ES-I3 (cell line): ENCODE results near the gene SKAP1.
"Not testable (repeated sequence)": the region's sequence is repeated elsewhere in the genome, so short reads cannot be mapped to it uniquely, and the experiment has no call there.

Source experiments
- H3K36me3 ChIP-seq: 2 replicates; pipeline ENCODE4 v1.6.1; 2013; ENCODE audit warnings: mild to moderate bottlenecking, low read length, control low read depth, moderate library complexity; ENCODE audit not compliant: insufficient read depth
- H3K4me1 ChIP-seq: 2 replicates; pipeline ENCODE4 v1.6.1; 2013; ENCODE audit warnings: mild to moderate bottlenecking, control low read depth, low read length; ENCODE audit not compliant: insufficient read depth
- H3K9ac ChIP-seq: 2 replicates; pipeline ENCODE4 v1.6.1; 2013; ENCODE audit warnings: low read depth, mild to moderate bottlenecking, low read length, moderate library complexity
- H3K9me3 ChIP-seq: 2 replicates; pipeline ENCODE4 v1.6.1; 2013; ENCODE audit warnings: mild to moderate bottlenecking, low read length, moderate library complexity; ENCODE audit not compliant: control insufficient read depth, insufficient read depth

Gene SKAP1

DNA sequence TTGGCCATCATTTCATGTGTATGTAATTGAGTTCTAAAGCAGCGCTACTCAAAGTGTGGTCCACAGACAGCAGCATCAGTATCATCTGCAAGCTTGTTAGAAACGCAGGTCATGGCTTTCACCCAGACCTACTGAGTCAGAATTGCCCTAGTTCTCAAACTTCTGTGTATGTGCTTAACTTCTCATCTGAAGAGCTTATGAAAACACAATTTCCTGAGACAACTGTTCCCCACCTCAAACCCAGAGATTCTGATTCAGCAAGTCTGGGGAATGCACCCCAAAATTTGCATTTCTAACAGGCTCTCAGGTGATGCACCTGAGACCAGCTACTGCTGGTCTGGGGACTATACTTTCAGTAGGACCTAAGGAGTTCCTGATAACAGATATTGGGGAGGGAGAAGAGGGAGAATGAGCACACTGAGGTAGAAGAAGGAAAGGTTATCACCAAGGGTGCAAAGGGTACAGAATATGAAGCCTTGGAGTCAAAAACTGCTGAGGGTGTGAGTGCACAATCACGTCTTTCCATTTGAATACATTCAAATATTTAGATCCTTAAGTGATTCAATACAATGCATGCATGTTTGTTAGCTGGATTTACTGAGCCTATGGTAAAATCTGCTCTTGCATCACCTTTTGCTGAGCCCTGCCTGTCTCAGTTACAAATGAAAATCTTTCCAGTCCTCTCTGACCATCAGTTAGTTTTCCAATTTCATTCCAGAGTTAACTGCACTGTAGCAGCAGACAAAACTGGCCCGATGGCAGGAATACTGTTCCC lies 29.2 kb upstream of the SKAP1 start:
- Histone ChIP-seq H3K4me1 (peaks cover 20% of the 10 kb centered on the region; the same call in 1 of the 2 replicates), H3K36me3 (no peaks in the 10 kb centered on the region), H3K9me3 (no peaks in the 10 kb centered on the region), H3K9ac (no peak overlapping the region)

DNA sequence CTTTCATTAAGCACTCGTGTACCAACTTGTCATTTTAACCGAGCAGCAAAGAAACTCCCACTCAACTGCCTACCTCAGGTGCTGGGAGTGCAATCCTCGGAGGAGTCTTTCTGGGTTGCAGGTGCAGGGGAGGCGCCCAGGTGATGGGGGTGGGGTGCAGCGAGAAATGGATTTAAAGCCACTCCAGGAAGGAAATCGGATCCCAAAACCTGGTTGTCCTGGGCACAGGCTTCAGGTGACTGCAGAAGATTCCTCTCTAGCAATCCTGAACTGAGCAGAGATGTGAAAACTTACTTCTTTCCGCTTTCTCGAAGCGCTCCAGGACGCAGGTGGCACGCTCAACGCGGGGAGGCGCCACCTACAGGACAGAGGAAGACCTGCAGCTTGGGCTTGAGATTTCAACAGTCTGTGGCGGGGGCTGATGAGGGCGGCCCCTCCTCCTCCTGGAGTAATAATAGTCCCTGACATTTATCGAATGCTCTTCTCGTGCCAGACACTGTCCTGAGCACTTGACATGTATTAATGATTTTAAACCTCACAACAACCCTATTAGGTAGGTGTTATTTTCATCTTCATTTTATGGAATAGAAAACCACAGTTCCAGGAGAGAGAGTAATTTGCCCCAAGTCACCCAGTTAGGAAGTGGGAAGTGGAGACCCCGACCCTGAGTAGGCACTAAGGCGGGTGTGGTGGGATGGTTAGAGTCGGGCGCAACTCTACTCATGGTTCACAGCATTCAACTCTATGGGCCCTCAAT lies 27.2 kb upstream of the SKAP1 start:
- Histone ChIP-seq H3K36me3 (no peaks in the 10 kb centered on the region), H3K9ac (peak overlapping the region; percentile 45), H3K4me1 (peaks cover 20% of the 10 kb centered on the region; the same call in 1 of the 2 replicates), H3K9me3 (no peaks in the 10 kb centered on the region)

DNA sequence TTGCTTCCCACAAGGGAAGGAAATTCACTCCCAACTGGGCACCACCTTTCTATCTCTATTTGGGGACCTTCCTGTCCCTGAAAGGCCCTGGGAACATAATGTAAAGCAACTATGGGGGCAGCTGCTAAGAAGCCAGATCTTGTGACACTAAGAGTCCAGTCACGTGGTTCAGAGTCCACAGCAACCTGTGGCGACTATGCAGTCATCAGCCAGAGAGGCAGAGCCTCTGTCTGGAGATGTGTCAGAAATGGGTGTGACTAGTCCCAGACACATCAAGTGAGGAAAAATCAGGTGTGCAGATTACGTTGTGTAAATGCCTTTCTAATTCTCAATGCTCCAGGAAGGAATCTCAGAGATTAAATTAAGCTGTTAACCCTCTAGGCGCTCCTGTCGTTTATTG lies 26.6 kb upstream of the SKAP1 start:
- peaks cover 20% of the 10 kb centered on the region; the same call in 1 of the 2 replicates for H3K4me1 ChIP-seq
- H3K9me3 ChIP-seq: no peaks in the 10 kb centered on the region
- peak overlapping the region; percentile 45; the same call in 1 of the 2 replicates for H3K9ac ChIP-seq
- no peaks in the 10 kb centered on the region for H3K36me3 ChIP-seq

DNA sequence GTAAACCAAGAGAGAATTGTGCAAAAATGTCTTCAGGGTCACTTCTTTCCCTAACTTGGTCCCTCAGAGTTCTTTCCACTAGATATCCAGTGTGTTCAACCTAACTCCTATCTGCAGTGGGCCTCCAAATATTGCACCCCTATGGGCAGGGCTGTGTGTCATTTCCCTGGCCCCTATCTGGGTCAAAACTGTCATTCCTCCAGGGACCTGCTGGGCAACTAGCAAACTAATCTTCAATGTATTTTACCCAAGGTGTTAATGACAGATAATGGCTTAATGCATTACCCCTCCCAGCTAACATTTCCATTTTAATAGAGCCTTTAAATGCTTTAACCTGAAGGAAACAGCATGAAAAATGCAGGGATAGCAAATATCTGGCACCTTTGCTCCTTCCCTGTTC lies 25.8 kb upstream of the SKAP1 start:
- peaks cover 20% of the 10 kb centered on the region; the same call in 1 of the 2 replicates for H3K4me1 ChIP-seq
- H3K36me3 ChIP-seq: no peaks in the 10 kb centered on the region
- H3K9ac ChIP-seq: no peak overlapping the region
- H3K9me3 ChIP-seq: no peaks in the 10 kb centered on the region

DNA sequence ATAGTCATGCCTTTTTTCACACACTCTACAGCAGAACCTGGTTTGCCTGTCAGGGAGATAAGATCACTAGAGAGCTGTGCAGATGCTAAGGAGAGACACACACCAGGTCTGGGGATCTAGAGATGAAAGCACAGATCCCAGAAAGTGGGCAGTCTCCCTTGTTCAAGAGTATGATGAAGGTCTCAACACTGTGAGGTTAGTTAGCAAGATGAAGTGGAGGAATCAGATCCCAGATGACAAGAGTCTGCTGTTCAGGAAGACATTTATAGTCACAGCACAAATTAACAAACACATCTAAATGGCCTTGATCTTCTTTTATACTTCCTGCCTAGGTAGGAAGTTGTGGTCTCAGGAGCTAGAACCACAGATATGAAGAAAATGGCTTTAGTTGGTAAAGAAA lies 23.4 kb upstream of the SKAP1 start:
- Histone ChIP-seq H3K4me1 (peaks cover 14% of the 10 kb centered on the region; the same call in 1 of the 2 replicates), H3K9me3 (no peaks in the 10 kb centered on the region), H3K9ac (no peak overlapping the region), H3K36me3 (no peaks in the 10 kb centered on the region)

DNA sequence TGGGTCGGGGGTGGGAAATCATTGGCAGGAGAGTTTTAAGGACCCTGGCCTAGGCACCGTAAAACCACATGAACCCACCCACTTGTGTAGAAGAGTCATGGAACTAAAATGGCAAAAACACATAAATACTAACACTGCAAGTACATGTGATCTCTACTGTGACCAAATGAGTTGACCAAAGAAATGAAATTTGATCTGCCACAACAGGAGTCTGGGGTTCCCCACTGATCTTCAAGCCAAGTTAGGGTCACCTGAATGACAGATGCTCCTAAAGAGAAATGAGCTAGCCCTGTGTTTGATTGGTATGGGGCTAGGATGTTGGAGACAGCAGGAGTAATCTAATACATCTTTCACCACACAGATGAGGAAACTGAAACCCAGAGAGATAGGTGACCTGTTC lies 21.5 kb upstream of the SKAP1 start:
- no peak overlapping the region for H3K9ac ChIP-seq
- peaks cover 9% of the 10 kb centered on the region; the same call in 1 of the 2 replicates for H3K4me1 ChIP-seq
- no peaks in the 10 kb centered on the region for H3K36me3 ChIP-seq
- H3K9me3 ChIP-seq: no peaks in the 10 kb centered on the region

DNA sequence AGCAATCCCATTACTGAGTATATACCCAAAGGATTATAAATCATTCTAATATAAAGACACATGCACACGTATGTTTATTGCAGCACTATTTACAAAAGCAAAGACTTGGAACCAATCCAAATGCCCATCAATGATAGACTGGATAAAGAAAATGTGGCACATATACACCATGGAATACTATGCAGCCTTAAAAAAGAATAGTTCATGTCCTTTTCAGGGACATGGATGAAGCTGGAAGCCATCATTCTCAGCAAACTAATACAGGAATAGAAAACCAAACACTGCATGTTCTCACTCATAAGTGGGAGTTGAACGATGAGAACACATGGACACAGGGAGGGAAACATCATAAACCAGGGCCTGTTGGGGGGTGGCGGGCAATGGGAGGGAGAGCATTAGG lies 19.3 kb upstream of the SKAP1 start:
- not testable (repeated sequence) for H3K9ac ChIP-seq, H3K4me1 ChIP-seq, H3K36me3 ChIP-seq, H3K9me3 ChIP-seq

DNA sequence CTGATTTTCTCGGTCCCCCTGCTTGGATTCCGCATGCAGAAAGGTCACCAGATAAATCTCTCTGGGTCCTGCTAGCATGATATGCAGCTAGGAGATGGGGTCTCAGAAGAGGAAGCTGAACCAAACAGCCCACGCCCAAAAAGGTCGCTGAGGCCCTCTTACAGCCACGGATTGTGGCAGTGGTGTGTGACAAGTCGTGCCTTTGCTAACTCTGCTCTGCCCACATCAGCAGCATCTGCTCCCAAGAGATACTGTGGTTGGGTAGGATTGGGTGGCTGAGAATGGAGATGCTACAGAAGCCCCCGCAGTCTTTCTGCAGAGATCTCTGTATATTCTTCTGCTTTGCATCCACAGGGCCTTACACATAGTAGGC lies 15.2 kb upstream of the SKAP1 start:
- H3K36me3 ChIP-seq: no peaks in the 10 kb centered on the region
- no peaks in the 10 kb centered on the region for H3K9me3 ChIP-seq
- no peaks in the 10 kb centered on the region for H3K4me1 ChIP-seq
- no peak overlapping the region for H3K9ac ChIP-seq

DNA sequence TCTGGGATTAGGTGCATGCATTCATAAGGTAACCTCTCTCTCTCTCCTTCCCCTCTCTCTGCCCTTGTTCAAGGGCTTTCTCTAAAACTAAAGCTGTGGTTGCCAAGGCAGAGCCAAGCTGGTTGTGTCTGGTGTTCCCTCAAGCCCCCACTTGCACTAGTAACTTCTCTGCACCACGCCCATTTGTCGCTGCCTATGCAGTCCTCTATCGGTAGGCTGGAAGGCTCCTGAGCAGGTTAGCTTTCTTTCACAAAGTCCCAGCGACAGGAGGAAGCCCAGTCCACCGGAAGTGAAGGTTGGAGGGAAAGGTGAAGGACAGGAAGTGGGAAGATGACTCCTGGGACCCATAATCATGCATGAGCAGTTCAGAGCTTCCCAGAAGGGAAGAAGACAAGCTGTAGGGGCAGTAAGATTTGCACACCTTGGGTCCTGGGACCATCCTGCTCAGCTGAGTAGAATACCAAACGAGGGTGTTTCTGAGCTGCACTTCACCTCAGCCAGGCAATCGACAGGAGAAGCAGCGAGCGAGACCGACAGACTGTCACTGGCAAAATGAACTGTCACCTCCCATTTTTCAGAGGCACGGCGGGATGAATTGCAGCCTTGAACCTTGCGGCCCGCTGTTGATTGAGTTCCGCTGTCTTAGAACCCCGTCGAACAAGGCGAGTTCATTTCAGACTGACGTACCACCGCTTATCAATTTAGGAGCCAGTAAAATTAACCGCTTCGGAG lies 14.7 kb upstream of the SKAP1 start:
- no peaks in the 10 kb centered on the region for H3K4me1 ChIP-seq
- no peaks in the 10 kb centered on the region for H3K9me3 ChIP-seq
- no peak overlapping the region for H3K9ac ChIP-seq
- H3K36me3 ChIP-seq: no peaks in the 10 kb centered on the region

DNA sequence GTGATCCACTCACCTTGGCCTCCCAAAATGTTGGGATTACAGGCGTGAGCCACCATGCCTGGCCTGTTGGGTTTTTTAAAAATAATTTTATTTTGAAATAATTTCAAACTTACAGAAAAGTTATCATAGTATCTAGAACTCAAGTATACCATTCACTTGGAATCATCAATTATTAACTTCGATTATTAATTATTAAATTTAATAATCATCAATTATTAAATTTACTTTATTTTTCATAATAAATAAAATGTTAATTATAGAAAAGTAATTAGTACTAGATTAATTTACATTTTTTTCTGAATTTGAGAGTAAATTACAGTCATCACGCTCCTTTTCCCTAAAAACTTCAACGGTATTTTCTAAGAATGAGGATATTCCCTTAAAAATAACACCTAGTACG lies 13.7 kb upstream of the SKAP1 start:
- no peaks in the 10 kb centered on the region for H3K4me1 ChIP-seq
- no peak overlapping the region for H3K9ac ChIP-seq
- H3K36me3 ChIP-seq: no peaks in the 10 kb centered on the region
- H3K9me3 ChIP-seq: no peaks in the 10 kb centered on the region

DNA sequence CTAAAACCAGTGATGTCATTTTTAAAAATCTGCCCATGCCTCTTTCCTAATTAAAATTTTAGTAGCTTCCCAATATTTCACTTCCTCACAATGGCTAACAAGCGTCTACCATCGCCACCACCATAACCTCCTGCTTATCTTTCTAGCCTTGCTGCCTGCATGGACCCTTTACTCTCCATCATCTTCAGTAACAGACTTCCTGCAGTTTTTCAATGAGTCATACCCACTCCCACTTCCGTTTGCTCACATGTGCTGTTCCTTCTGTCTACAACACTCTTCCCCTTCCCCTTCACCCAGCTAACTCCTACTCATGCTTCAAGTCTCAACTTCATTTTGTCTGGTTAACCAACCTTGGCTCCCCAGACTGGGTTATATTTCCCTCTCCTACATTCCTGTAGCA lies 12.8 kb upstream of the SKAP1 start:
- Histone ChIP-seq H3K36me3 (no peaks in the 10 kb centered on the region), H3K9me3 (no peaks in the 10 kb centered on the region), H3K9ac (no peak overlapping the region), H3K4me1 (no peaks in the 10 kb centered on the region)

DNA sequence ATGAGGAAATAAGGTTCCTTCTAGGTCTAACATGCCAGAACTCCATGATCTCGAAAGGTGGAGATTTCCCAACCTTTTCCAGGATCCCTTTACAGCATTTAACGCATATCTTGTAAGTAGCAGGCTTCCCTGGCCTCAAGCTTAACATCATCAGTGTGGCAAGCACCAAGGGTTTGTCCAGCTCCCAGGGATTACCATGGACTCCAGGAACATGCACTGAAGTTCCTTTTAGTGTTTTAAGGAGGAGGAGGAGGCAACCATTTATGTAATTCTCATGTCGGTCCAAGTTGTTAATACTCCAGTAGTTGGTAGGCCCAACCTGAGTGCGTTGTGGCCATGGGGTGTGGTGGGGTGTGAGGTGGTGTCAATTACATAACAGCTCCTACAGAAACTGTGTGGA lies 11.8 kb upstream of the SKAP1 start:
- H3K9me3 ChIP-seq: no peaks in the 10 kb centered on the region
- no peak overlapping the region for H3K9ac ChIP-seq
- H3K36me3 ChIP-seq: no peaks in the 10 kb centered on the region
- H3K4me1 ChIP-seq: no peaks in the 10 kb centered on the region

DNA sequence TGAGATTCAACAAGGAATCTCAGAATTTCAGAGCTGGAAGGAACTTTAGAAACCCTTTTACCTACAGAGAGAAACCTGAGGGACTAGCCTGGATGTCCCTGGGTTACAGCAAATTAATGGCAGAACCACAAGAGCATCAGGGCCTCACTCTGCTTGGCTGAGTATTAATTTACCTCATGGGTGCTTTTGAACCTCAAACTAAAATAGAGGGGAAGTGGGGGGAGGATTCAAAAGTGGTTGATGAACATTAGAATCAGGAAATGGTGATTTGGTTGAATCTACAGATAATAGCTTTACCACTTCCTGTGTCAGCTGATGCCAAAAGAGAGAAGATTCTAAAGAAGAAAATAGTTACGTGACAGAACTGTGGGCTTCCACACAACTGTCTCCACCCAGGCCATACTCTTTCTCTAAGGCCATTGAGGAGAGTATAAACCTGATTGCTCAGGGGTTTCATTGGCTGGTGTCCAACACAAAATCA lies 11.3 kb upstream of the SKAP1 start:
- Histone ChIP-seq H3K9me3 (no peaks in the 10 kb centered on the region), H3K4me1 (no peaks in the 10 kb centered on the region), H3K9ac (no peak overlapping the region), H3K36me3 (no peaks in the 10 kb centered on the region)

DNA sequence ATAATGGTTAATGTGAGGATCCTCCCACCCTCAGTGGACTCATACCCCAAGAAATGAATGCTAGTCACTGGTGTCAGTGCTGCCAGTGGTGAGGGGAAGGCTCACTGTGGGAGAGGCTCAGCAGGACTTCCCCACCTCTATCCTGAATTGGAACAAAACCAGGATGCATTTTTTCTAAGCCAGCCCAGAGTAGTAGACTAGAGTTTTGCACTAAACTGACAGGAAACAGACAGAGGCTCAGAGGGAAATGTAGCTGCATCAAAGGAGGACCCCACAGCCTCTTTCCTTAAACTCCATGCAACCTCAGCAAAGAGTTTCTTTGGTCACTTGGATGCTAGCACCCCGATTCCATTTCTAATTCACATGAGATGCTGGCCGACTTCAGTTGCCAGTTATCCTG lies 10.7 kb upstream of the SKAP1 start:
- Histone ChIP-seq H3K9ac (no peak overlapping the region), H3K9me3 (no peaks in the 10 kb centered on the region), H3K36me3 (no peaks in the 10 kb centered on the region), H3K4me1 (no peaks in the 10 kb centered on the region)
